Cortex of kidney (tissue), 1 donor: ENCODE results near the gene MRPL3.

Experiments used
- DNase-seq: peaks from one replicate; lab custom pipeline; 2025; lab: John Stamatoyannopoulos, UW

Gene MRPL3

DNA sequence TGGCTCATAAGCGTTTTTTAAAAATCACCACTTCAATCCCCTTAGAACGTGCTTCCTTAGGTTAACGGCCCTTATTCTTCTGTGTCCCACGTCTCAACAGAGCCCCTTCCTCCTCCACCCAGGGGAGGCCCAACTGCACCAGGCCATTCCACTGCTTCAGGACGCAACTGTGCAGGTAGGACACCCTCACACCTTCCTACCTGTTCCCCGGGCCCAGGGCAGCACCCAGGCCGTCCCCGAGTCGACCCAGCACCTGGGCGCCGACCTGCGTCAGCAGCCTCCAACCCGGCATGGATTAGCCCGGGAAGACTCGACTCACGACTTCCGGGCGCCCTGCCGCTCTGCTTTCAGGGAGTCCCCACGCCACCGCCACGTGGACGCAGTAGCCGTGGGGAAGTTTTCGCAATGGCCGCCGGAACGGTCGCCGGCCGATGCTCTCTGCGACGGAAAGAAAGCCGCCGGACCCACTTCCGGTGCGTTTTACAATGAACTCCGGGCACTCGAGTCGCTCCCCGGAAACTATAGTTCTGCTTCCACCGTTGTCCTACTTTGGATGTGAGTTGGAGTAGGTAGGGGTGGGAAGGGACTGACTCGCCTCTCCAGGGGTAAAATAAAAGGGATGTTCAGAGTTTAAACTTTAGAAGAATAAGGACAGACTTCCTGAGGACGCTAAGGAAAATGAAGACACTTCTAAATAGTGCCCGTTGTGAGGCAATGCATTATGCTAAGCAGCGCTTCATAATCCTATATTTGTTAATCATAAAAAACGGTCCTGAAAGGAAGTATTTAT is at the start of gene MRPL3:
TSS of gene MRPL3 (minus strand) at position 442 of the 790 bp plus-strand sequence. CDS start at position 292, 150 bp downstream.
- peak; percentile 11 for DNase-seq

DNA sequence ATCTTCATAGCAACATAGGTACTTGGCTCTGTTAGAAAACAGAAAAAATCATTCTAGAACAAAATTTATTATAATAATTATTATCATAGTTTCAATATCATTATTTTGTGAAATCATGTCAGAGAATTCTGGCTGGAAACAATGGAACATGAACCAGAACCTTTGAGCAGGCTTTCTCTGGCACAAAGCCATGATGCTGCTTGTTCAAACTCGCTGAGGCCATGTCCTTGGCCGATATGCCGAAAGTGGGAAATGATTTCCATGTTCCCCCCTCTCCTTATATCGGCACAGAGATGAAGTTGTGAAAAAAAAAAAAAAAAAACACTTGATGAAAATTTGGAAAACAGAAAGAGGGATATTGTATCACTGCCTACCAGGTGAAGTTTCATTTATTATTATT is 49.0 kb upstream of the MRPL3 start:
- DNase-seq, result no peak

DNA sequence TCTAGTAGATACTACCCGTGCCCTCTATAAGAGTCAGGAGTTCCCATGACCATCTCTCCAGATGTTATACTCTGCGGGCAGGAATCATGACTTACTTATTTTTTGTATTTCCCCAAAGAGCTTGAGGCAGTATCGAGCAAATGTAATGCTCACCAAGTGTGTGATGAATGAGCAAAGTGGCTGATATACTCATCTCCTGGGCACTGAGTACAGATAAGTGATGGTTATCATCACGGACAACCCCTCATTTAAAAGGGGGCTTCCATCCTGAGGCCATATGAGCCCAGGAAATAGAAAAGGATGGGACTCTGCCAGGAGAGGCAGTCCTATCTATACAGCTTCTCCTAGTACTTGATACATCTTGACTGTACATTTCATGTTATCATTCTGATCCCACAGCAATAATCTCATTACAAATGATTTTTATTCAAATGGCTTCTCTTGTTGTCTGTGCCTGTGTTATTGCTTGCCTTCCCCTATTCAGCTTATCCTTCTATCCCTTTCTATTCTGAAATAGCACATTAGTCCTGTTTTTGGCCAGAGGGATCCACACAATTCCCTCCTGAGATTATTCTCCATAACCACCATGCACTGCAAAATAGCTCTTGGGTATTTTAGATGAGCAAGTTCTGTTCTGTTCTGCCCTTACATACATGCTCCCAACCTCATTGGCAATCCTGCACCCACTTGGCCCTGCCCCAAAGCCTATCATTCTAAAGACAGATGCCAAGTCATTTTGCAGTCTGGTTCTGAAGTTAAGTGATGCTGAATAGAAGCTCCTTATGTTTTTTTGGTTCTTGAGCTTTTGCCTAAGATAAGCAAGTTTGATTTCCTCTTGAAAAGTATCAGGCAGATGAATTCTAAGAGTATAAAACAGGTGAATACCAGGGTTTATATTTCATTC is 48.0 kb upstream of the MRPL3 start:
- DNase-seq, result no peak

DNA sequence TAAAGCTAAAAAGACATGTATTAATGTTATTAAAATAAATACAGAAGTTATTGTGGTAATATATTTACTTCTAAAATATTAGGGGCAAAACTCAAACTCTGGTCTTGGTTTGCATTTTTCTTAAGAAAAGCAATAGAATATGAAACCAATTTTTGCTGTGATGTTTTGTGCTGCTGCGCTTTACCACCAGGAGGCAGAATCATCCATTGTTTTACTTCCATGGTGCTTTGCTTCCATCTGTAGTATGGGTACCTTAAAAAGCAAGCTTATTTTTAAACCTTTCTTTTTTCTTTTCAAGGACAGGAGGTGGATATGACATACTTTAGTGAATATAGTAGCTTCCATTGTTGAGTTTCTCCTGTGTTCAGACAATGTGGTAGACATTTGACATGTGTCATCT is 46.6 kb upstream of the MRPL3 start:
- no peak for DNase-seq

DNA sequence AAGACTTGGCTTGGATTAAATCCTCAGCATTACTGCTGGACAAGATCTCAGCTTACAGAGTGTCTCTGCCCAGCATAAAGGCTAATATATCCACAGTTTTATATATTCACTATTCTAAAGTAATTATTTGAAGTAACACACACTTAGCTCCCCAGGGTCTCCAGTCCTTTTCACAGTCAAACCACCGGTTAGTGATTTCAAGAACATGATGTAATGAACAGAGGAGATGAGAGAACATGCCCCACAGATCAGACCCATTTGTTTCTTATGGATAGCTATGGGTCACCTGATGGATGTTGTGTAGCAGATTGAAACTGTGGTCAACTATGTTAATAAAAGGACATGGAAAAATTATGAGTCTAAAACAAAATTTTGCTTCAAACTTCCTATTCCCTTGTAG is 44.8 kb upstream of the MRPL3 start:
- no peak for DNase-seq

DNA sequence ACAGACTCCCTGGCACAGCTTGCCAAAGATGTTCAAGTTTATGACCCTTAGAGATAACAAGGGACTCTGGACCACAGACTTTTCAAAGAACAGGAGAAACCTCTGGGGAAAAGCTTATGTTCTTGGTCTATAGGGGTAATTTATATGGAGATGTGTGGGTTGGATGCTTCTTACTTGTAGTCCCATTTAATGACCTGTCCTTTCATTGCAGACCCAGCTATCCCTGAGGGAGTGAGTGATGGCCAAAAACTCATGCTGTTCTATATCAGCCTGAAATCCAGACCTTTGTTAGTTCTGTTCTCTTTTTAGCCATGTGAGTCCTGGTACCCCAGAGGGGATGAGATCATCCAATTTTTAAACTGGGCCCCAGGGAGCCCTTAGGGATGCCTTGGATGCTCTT is 43.7 kb upstream of the MRPL3 start:
- no peak for DNase-seq

DNA sequence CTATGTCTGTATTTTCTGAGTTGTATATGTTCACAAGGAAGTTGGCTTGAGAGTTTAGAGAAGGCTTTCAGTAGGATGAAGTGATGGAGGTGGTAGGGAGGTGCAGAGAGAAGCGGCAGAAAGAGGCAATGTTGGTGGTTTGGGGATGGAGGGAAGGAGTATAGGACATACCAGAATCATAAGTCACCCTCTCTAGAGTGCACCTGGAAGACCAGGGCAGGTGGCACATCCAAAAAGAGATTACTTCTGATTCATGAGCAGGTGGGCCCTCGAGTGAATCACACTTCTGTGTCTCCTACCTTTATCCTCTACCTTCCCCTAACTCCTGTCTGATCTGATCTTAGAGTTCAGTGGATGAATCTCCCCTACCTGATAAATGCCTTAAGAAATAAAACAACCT is 41.8 kb upstream of the MRPL3 start:
- no peak for DNase-seq

DNA sequence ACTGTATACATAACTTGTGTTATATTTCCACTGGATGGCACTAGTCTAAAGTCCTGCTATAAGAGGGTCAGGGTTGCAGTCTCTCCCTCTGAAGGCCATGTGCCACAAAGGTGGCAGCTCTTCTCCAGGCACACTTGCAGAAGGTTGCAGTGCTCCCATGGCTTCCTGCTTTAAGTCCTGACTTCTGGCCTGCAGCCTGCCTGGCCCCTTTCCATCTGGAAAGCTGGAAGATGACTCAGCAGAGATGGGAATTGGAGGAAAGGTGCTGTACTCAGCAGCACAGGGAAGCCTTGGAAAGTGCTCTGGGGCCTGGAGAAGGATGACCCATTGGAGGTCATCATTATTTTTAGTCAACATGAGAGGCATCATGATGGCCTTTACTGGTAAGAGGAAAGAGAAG is 40.9 kb upstream of the MRPL3 start:
- no peak for DNase-seq

DNA sequence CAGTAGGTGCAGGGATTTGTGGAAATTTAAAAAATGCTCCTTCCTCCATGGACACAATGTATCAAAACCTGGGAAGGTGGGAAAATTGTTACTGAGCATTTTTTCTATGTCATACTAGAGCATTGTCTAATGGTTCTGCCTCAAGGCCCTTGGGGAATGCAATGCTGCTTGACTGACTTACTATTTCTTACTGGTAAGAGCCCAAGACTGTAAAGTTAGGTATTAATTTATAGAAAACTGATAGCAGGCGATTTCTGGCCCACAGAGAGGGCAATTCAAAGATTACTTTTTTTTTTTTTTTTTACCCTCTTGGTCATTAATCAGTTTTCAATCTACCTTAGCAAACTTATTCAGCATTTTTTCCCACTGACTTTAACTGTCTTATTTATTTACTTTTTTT is 38.5 kb upstream of the MRPL3 start:
- DNase-seq, result no peak

DNA sequence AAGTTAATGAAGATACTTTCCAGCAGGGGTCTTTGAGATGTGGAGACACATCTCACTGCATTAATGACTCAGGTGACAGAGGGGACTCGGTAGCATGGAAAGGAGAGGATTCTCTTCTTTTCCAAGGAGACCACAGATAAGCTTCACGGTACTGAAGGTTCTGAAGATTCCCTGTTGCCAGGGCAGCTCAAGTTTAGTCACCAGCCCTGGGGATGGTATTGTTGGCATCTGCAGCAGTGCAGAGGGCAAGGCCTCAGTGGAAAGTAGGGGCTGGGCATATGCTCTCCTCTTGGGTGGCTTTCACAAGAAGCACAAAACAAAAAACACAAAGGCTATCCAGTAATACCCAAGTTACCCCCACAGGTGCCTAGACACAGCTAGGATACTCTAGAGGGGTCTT is 38.0 kb upstream of the MRPL3 start:
- DNase-seq, result no peak

DNA sequence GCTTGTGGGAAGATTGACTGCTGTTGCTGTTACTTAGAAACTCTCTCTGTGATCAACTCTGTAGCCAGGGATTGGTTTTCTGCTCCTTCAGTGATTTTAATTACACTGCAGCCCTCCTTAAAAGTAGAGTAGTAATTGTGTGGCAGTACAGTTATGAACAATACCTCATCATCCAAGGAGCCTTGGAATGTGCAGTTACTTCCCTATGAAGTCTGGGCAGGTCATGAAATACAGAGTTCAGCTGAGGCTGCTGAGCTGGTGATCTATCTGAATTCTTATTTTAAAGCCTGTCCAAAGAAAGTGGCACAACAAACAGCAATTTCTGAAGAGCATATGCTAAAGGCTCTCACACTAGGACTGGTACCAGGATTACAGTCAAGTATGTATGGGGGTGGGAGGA is 37.4 kb upstream of the MRPL3 start:
- DNase-seq, result no peak

DNA sequence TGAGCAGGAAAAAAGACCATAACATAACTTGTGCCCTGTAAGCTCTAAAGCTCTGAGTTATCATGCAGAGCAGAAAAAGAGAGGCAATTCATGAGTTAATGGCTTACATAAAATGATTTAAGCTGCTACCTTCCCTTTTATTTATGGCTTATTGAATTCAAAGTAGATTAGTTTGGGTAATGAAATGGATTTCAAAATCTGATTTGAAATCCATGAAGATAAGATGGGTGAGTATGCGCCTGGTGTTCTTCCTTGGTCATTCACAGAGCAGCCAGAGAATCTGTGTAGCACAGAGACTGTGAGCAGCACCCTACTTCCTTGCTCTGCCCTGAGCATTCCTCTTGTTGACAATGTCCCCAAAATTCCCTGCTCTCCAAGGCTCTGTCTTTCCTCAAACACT is 36.2 kb upstream of the MRPL3 start:
- no peak for DNase-seq

DNA sequence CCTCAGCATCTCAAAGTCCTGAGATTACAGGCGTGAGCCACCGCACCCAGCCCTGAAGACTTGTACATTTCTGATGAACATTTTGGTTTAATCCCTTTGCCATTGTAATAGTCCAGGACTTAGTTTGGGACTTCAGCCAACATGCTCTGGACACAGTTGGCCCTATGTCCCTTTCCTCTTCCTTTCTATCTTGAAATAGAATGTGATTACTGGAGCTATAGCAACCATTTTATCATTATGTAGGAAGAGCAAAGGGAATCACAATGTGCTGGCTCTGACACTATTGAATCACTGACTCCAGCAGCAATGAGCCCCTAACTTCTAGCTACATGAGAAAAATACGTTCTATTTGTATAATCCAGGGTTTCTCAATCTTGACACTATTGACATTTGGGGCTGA is 34.8 kb upstream of the MRPL3 start:
- no peak for DNase-seq

DNA sequence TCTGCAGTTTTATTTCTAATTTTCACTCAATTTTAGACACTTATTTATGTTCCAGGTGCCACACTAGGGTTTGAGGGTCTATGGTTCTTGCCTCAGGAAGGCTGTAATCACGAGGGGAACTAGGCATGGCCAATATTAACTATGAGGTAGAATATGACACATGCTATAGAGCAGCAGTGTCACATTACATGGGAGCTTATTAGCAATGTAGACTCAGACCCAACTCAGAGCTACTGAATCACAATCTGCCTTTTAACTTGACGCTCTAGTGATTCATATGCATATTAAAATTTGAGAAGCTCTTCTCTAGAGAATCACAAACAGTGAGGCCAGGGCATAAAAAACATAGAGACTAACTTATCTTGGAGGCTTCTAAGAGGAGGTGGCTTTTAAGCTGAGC is 32.8 kb upstream of the MRPL3 start:
- no peak for DNase-seq

DNA sequence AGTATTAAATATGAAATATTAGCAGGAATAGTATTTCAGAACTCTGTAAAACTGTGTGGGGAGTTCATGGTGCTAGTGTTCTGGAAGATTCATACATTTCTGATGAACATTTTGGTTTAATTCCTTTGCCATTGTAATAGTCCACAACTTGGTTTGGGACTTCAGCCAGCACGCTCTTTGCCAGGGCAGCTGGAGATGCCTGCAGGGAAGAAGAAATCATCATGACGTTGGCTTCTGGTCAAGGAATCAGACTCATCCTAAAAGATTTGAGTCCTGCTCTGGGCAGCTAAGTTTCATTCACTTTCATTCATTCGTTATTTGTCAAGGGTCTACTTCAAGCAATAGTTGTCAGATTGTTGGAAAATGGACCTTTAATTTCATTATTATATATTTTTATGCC is 32.4 kb upstream of the MRPL3 start:
- no peak for DNase-seq

DNA sequence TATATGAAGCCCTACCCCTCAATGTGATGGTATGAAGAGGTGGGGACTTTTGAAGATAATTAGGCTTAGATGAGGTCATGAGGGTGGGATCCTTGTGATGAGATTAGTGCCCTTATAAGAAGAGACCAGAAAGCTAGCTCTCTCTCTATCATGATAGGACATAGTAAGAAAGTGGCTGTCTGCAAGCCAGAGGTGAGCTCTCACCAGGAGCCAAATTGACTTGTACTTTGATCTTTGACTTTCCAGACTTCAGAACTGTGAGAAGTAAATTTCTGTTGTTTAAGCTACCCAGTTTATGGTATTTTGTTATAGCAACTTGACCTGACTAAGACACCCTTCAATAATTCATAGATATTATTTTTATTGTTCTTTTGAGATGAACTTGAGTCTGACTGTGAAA is 29.9 kb upstream of the MRPL3 start:
- DNase-seq, result no peak

DNA sequence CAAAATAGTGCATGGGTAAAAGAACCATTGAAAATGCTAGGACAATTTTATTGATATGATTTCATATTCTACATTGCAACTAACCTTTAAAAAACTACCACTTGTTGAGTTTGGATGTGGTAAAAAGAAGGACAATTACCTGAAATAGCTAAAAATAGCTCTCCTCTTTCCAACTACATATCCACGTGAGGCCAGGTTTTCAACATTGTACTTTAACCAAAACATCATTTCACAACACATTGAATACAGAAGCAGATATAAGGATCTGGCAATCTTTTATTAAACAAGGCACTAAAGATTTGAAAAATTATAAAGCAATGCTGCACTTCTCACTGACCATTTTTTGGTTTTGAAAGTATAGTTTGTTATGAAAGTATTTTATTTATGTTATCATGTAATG is 28.1 kb upstream of the MRPL3 start:
- DNase-seq, result no peak

DNA sequence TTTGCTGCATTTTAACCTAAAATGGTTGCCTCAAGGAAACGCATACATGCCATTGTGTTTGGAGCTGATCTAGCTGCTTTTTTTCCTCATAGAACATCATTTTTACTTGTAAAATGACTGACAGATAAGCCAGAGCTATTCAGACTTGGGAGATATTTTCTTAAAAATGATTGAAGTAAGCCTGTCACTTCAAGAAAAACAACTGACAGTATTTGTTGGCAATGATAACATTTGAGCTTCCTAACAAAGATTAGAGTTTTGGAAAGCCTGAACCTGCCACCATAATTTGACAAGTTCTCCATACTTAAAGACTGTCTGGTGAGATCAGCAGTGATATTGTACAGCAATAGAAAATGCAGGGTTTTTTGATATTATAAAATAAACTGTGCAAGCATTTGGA is 27.6 kb upstream of the MRPL3 start:
- DNase-seq, result no peak

DNA sequence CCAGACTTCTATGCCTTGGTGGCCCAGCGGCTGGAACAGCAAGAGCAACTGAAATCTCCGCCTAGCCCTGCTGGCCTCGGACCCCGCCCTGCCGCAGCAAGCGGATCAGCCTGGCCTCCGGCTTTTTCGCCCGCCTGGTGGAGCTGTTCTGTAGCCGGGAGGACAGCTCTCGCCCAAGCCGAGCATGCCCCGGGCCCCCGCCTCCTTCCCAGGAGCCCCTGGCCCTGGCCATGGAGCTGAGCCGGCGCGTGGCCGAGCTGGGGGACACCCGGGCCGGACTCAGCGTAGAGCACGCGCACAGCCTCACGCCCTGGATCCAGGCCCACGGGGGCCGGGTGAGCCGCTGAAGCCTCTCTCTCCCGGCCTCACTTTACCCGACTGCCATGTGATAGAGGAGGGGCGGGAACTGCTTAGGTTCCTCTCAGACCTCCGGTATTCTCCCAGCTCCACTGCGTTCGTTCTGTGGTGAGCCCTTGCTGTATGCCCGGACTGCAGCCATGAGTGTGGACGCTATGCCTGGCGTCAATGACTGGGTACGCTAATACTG is 24.1 kb upstream of the MRPL3 start:
- no peak for DNase-seq

DNA sequence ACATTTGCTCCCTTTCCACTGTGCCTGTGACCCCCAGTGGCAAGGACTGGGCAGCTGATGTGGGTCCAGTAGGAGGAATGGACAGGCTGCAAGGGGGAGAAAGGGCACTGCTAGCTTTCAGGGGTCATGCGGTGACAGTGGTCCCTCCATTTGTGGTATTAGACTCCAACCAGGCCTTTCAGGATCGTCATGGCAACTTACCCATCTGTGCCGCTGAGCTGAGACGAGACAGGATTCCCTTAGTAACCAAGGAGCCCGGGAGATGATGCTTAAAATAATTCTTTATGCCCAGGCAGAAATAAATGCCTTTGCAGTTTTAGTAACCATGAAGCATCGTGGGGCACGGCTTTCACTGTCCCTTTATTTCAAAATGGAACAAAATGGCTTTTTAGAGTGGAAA is 15.9 kb upstream of the MRPL3 start:
- DNase-seq, result no peak

DNA sequence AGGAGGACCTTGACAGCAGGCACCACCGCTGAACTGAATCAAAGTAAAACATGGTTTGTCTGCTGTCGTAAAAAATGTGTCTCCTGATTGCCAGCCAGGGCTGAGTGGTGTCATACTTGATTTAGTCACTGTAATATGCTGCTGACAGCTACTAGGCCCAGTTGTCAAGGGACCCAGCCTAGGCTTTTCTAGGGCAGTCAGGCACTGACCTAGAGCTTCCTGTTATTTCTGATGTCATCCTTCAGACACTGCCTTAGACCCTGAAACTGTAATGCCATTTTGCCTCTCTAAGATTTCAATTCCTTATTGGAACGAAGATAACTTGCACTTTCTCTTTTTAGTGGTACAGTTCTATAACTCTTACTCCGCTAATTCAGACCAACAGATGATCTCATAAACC is 2.6 kb upstream of the MRPL3 start:
- DNase-seq, result no peak

DNA sequence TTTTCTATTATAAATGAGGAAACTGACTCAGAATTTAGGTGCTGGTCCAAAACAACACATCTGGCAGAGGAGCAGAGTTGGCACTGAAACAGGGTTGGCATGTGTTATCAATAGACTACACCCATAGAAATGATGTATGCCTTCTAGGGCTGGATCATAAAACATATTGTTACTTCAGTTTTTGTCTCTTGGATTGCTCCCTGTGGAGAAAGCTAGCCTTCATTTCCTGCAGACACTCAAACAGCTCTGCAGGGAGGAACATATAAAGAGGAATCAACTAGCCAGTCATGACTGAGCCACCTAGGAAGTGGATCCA is 507 bp upstream of the MRPL3 start:
- no peak for DNase-seq

DNA sequence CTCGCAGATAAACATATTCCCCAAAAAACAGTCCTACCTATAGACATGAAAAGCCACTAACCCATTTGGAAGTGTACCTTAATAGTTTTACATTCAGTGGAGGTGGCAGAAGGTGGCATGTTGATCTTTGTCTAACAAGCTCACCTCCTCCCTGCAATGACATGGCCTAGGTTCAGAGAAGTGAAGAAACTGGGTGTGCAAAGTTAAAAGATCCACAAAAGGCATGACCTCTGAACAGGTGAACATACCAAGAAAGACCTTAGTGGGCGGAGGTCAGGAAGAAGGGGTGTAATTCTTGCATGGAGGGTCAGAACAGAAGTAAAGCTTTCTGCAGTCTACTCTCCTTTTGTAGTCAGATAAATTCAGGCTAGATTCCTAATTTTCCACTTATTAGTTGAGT is 822 bp downstream of the MRPL3 start:
- DNase-seq, result no peak
